Ectodermal cell (in vitro differentiated cells): ENCODE measurements around the gene IMPDH1.

Experiments used
- H3K27ac ChIP-seq: 2 replicates; pipeline ENCODE4 v1.7.0; 2013; ENCODE audit warnings: mild to moderate bottlenecking, low read depth, low read length; ENCODE audit not compliant: insufficient read depth, poor library complexity, severe bottlenecking
- H3K27me3 ChIP-seq: 2 replicates; pipeline ENCODE4 v1.7.0; 2013; ENCODE audit warnings: mild to moderate bottlenecking, low read length; ENCODE audit not compliant: insufficient read depth, control insufficient read depth, poor library complexity, severe bottlenecking
- H3K36me3 ChIP-seq: one replicate; pipeline ENCODE4 v1.7.0; 2013; ENCODE audit warnings: low read length; ENCODE audit not compliant: control insufficient read depth, insufficient read depth
- H3K4me1 ChIP-seq: one replicate; pipeline ENCODE4 v1.7.0; 2013; ENCODE audit warnings: low read length; ENCODE audit not compliant: control insufficient read depth, insufficient read depth
- H3K4me3 ChIP-seq: 2 replicates; pipeline ENCODE4 v1.7.0; 2013; ENCODE audit warnings: low read depth, low read length, control low read depth; ENCODE audit not compliant: insufficient read depth
- H3K9me3 ChIP-seq: 2 replicates; pipeline ENCODE4 v1.7.0; 2013; ENCODE audit warnings: mild to moderate bottlenecking, low read length, moderate library complexity; ENCODE audit not compliant: control insufficient read depth
- WGBS, 2 experiments: methylation state at CpG; one replicate each; pipeline ENCODE4 v1.1.7; 2013; ENCODE audit warnings: missing lambda C conversion rate in 2 of 2; 5-methylcytosine and 5-hydroxymethylcytosine counted together

Gene IMPDH1

GRCh38 chr7:128387216-128388144, 22.3 kb downstream of the IMPDH1 start:
- Histone ChIP-seq H3K27ac (peak overlapping the region; percentile 22), H3K9me3 (no peaks in the 10 kb centered on the region), H3K4me1 (peaks cover 33% of the 10 kb centered on the region), H3K36me3 (no peaks in the 10 kb centered on the region), H3K4me3 (no peak overlapping the region), H3K27me3 (peaks cover 4% of the 10 kb centered on the region)
- WGBS, 2 experiments = 30% methylated on average over 23 to 24 of the region's 24 CpGs

- no peaks in the 10 kb centered on the region for H3K9me3 ChIP-seq
- H3K36me3 ChIP-seq = no peaks in the 10 kb centered on the region
- H3K27ac ChIP-seq = no peak overlapping the region
- H3K4me3 ChIP-seq = no peak overlapping the region
- 89 to 91% methylated on average over 4 of the region's 4 CpGs for WGBS, 2 experiments
- peaks cover 4% of the 10 kb centered on the region for H3K27me3 ChIP-seq
- H3K4me1 ChIP-seq = peaks cover 38% of the 10 kb centered on the region
Observed at GRCh38 chr7:128385988-128386925, 23.5 kb downstream of the IMPDH1 start.

- Histone ChIP-seq H3K4me3 (no peak overlapping the region), H3K4me1 (peaks cover 48% of the 10 kb centered on the region), H3K9me3 (no peaks in the 10 kb centered on the region), H3K27ac (no peak overlapping the region), H3K36me3 (no peaks in the 10 kb centered on the region), H3K27me3 (peaks cover 4% of the 10 kb centered on the region)
- 95 to 96% methylated on average over 6 to 7 of the region's 7 CpGs for WGBS, 2 experiments
Observed at GRCh38 chr7:128384726-128385125, 25.1 kb downstream of the IMPDH1 start.

- H3K4me1 ChIP-seq = peaks cover 38% of the 10 kb centered on the region
- no peak overlapping the region for H3K4me3 ChIP-seq
- H3K27me3 ChIP-seq = peaks cover 4% of the 10 kb centered on the region
- no peaks in the 10 kb centered on the region for H3K36me3 ChIP-seq
- H3K27ac ChIP-seq = no peak overlapping the region
- 66 to 72% methylated on average over 2 to 3 of the region's 3 CpGs for WGBS, 2 experiments
- H3K9me3 ChIP-seq = no peaks in the 10 kb centered on the region
Observed at GRCh38 chr7:128383776-128384175, 26.0 kb downstream of the IMPDH1 start.

- H3K27me3 ChIP-seq = no peaks in the 10 kb centered on the region
- peaks cover 15% of the 10 kb centered on the region for H3K4me1 ChIP-seq
- H3K9me3 ChIP-seq = no peaks in the 10 kb centered on the region
- H3K27ac ChIP-seq = no peak overlapping the region
- H3K36me3 ChIP-seq = no peaks in the 10 kb centered on the region
- H3K4me3 ChIP-seq = no peak overlapping the region
- 73 to 76% methylated on average over 19 of the region's 19 CpGs for WGBS, 2 experiments
Observed at GRCh38 chr7:128381161-128381821, 28.5 kb downstream of the IMPDH1 start.

GRCh38 chr7:128380483-128381106, 29.2 kb downstream of the IMPDH1 start:
- WGBS, 2 experiments = 58 to 69% methylated on average over 3 of the region's 3 CpGs
- Histone ChIP-seq H3K9me3 (no peaks in the 10 kb centered on the region), H3K27me3 (no peaks in the 10 kb centered on the region), H3K27ac (no peak overlapping the region), H3K4me3 (no peak overlapping the region), H3K4me1 (peaks cover 15% of the 10 kb centered on the region), H3K36me3 (no peaks in the 10 kb centered on the region)

- WGBS, 2 experiments = 82 to 91% methylated on average over 6 of the region's 6 CpGs
Observed at GRCh38 chr7:128379900-128380479, 29.8 kb downstream of the IMPDH1 start.

GRCh38 chr7:128378637-128379036, 31.1 kb downstream of the IMPDH1 start:
- H3K36me3 ChIP-seq = no peaks in the 10 kb centered on the region
- no peak overlapping the region for H3K27ac ChIP-seq
- no peaks in the 10 kb centered on the region for H3K27me3 ChIP-seq
- no peak overlapping the region for H3K4me3 ChIP-seq
- peaks cover 15% of the 10 kb centered on the region for H3K4me1 ChIP-seq
- 54 to 61% methylated on average over 2 of the region's 2 CpGs for WGBS, 2 experiments
- no peaks in the 10 kb centered on the region for H3K9me3 ChIP-seq

More at GRCh38 chr7:128379900-128380479, 29.8 kb downstream of the IMPDH1 start:
- H3K4me1 ChIP-seq = peaks cover 15% of the 10 kb centered on the region
- H3K9me3 ChIP-seq = no peaks in the 10 kb centered on the region
- H3K27ac ChIP-seq = no peak overlapping the region
- H3K27me3 ChIP-seq = no peaks in the 10 kb centered on the region
- no peaks in the 10 kb centered on the region for H3K36me3 ChIP-seq
- H3K4me3 ChIP-seq = no peak overlapping the region

- 94 to 98% methylated on average over 3 of the region's 3 CpGs for WGBS, 2 experiments
- no peak overlapping the region for H3K27ac ChIP-seq
- no peaks in the 10 kb centered on the region for H3K27me3 ChIP-seq
Observed at GRCh38 chr7:128376077-128376476, 33.7 kb downstream of the IMPDH1 start.

More at GRCh38 chr7:128376077-128376476, 33.7 kb downstream of the IMPDH1 start:
- Histone ChIP-seq H3K4me3 (no peak overlapping the region), H3K4me1 (peaks cover 11% of the 10 kb centered on the region), H3K9me3 (no peaks in the 10 kb centered on the region), H3K36me3 (no peaks in the 10 kb centered on the region)
